Neural cell (in vitro differentiated cells): ENCODE data around the gene ZSWIM5.

Experiments used
- EP300 ChIP-seq: fragments of 450-650 bp; conservative IDR thresholded peaks from 2 replicates; pipeline ENCODE4 v1.6.1; 2014; ENCODE audit warnings: antibody characterized with exemption, mild to moderate bottlenecking, moderate library complexity; ENCODE audit not compliant: poor library complexity, severe bottlenecking
- EZH2 ChIP-seq: fragments of 200-600, 300-800 bp; shearing (Covaris generic), sonication (generic); IDR thresholded peaks from 2 replicates; pipeline ENCODE4 v1.6.1; 2014; ENCODE audit warnings: antibody characterized with exemption, low read length, borderline replicate concordance, mild to moderate bottlenecking; ENCODE audit not compliant: insufficient read depth, poor library complexity, severe bottlenecking
- POLR2AphosphoS5 ChIP-seq: IDR thresholded peaks from 2 replicates; pipeline ENCODE4 v1.6.1; 2012
- TAF1 ChIP-seq: IDR thresholded peaks from 2 replicates; pipeline ENCODE4 v1.6.1; 2012; ENCODE audit warnings: low read depth
- TF ChIP-seq, protein P1 (sequence below): fragments of 450-650 bp; IDR thresholded peaks from 2 replicates; pipeline ENCODE4 v1.5.1; 2014; ENCODE audit warnings: antibody characterized with exemption, mild to moderate bottlenecking, moderate library complexity; ENCODE audit not compliant: poor library complexity, severe bottlenecking
- TF ChIP-seq, protein P2 (sequence below): IDR thresholded peaks from 2 replicates; pipeline ENCODE4 v1.6.1; 2012; ENCODE audit warnings: borderline replicate concordance

DNA sequence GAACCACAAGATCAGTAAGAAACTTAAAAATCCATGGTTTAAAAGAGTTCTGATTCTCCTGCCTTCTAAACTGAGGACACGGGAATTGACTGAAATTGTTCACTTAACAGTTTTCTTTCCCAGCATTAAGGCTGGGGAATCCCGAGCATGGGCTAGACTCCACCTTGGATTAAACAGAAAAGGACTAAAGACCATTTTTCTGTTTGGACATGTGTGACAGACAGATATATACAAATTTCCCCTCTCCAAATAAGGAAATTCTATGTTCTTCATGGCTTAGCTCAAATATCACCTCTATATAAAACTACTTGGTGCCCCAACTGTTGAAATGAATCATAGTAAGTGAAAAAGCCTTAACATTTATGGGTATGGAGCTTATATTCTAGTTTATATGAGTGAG lies 109.3 kb downstream of the ZSWIM5 start:
- TF ChIP-seq, protein P1, sequence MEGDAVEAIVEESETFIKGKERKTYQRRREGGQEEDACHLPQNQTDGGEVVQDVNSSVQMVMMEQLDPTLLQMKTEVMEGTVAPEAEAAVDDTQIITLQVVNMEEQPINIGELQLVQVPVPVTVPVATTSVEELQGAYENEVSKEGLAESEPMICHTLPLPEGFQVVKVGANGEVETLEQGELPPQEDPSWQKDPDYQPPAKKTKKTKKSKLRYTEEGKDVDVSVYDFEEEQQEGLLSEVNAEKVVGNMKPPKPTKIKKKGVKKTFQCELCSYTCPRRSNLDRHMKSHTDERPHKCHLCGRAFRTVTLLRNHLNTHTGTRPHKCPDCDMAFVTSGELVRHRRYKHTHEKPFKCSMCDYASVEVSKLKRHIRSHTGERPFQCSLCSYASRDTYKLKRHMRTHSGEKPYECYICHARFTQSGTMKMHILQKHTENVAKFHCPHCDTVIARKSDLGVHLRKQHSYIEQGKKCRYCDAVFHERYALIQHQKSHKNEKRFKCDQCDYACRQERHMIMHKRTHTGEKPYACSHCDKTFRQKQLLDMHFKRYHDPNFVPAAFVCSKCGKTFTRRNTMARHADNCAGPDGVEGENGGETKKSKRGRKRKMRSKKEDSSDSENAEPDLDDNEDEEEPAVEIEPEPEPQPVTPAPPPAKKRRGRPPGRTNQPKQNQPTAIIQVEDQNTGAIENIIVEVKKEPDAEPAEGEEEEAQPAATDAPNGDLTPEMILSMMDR = no peak
- TF ChIP-seq EP300 = no peak
- no peak for TF ChIP-seq TAF1
- TF ChIP-seq EZH2 = no peak
- TF ChIP-seq, protein P2, sequence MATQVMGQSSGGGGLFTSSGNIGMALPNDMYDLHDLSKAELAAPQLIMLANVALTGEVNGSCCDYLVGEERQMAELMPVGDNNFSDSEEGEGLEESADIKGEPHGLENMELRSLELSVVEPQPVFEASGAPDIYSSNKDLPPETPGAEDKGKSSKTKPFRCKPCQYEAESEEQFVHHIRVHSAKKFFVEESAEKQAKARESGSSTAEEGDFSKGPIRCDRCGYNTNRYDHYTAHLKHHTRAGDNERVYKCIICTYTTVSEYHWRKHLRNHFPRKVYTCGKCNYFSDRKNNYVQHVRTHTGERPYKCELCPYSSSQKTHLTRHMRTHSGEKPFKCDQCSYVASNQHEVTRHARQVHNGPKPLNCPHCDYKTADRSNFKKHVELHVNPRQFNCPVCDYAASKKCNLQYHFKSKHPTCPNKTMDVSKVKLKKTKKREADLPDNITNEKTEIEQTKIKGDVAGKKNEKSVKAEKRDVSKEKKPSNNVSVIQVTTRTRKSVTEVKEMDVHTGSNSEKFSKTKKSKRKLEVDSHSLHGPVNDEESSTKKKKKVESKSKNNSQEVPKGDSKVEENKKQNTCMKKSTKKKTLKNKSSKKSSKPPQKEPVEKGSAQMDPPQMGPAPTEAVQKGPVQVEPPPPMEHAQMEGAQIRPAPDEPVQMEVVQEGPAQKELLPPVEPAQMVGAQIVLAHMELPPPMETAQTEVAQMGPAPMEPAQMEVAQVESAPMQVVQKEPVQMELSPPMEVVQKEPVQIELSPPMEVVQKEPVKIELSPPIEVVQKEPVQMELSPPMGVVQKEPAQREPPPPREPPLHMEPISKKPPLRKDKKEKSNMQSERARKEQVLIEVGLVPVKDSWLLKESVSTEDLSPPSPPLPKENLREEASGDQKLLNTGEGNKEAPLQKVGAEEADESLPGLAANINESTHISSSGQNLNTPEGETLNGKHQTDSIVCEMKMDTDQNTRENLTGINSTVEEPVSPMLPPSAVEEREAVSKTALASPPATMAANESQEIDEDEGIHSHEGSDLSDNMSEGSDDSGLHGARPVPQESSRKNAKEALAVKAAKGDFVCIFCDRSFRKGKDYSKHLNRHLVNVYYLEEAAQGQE = no peak
- no peak for TF ChIP-seq POLR2AphosphoS5
